NCI-H510A (cell line): ENCODE data around the gene TANGO2.

Source experiments
- DNase-seq: peaks from one replicate; lab custom pipeline; 2025; lab: John Stamatoyannopoulos, UW

The TANGO2 gene

DNA sequence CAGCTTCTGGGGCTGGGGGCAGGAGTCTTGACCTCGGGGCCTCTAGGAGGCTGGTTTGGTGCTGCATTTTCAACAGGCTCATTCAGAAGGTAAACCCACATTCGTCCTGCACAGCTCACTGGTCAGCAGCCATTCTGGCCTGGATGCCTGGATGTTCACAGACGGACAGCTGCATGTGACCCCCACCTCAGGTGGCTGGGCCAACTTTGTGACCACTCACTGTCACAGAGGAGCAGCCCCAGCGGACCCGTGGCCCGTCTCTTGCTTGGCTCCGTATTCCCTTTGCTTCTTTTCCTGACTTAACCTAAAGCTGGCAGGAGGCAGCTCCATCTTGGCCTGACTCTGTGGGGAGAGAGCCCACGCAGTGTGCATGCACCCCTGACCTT, 67.3 kb downstream of the TANGO2 start:
- no peak for DNase-seq

DNA sequence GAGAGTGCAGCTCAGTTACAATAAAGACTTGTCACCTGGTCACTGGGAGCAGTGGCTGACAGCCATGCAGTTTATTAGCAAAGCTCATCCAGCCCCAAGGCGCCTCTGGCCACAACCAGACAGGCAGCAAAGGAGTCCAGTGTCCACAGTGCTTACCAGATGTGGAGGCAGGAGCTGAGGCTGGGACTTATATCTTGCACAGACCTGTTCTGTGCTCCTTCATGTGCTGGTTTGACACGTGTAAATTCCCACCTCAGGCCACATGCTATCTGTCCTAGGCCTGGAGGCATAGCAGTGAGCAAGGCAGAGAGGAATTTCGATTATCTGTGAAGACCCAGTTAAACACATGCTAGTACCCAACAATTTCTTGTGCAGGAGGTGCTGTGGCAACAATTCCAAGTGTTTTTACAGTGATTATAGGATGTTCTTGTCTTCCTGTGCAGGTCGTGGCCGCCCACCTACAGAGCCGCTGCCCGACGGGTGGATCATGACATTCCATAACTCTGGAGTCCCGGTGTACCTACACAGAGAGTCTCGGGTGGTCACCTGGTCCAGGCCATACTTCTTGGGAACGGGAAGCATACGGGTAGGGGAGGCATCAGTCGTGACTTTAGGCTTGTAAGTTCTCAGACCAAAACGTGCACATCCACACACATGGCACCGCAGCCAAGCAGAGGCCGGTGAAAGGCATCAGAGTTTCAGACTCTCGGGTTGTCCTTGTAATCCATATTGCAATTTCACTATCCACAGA, 68.5 kb downstream of the TANGO2 start:
- no peak for DNase-seq

DNA sequence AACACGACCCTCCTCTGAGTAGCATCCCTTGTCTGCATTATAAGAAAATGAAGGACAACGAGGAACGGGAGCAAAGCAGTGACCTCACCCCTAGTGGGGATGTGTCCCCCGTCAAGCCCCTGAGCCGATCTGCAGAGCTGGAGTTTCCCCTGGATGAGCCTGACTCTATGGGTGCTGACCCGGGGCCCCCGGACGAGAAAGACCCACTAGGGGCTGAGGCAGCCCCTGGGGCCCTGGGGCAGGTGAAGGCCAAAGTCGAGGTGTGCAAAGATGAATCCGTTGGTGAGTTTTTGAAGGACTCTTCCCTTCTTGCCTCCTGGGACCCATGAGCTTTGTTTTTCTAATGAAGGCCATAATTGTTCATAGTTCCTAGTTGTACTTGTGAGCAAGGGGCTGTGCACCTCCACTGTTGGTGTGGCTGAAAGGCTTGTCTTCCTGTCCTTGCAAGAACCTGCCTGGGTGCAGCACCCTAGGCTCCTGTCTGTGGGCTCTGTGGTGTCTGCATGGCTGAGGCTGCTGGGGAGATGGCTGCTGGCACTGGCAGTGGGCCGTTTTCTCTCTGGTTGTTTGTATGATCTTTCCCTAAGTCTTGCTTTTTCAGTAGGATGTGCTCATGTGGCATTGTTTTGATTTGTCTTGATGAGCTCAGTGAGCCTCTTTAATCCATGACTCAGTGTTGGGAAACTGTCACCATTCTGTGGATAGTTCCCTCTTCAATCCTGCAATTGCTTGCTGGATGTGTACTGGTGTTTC, 69.2 kb downstream of the TANGO2 start:
- no peak for DNase-seq

DNA sequence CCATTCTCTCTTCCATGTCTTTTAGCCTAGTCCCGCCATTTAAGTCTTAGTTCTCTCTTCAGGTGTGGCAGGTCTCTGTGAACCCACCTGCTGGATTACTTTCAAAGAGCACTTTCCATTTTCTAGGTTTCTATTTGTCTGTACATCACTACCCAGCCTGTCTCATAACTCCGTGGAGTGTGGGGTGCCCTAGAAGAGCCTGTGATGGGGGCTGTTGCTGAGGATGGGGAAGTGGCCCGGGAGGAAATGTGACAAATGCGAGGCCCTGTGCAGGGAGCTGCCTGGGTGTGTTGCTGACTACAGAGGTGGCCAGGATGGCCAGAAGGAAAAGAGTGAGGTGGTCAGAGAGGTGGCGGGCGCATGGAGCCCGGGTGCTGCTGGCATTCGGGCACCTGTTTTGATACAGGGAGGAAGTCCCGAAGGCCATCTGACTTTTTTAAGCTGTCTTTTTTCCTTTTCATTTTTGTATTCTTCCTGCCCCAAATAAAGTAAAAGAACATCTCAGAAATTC, 69.9 kb downstream of the TANGO2 start:
- no peak for DNase-seq

DNA sequence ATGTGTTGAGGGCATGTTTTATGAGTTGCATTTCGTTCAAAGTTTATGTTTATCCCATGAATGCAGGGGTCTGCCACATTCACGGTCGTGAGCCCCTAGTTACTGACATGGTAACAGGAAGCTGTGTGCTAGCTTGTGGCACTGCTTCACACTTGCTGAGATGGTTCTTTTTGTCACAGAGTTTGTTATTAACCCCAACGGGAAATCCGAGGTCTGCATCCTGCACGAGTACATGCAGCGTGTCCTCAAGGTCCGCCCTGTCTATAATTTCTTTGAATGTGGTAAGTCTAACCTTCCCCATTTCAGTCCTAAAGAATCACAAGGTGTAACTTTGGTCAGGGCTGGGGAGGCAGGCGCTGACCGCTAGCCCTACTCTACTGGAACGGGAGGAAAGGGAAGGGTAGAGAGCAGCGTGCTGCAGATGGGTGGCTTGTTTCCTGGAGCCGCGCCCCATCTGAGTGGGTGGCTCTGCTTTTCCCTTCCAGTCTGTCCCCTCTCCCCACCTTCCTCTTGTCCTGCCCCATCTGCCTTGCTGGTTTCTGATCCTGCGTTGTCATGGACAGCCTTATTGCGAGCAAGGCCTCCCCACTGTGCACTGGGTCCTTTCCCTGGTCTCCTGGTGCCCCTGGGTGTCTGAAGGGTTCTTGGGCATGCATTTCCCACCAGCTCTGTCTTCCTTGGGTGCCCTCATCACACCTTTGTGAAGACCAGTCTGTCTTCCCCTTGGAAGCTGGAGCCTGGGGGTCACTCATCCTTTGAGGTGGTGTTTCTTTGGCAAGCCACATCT, 71.0 kb downstream of the TANGO2 start:
- no peak for DNase-seq

DNA sequence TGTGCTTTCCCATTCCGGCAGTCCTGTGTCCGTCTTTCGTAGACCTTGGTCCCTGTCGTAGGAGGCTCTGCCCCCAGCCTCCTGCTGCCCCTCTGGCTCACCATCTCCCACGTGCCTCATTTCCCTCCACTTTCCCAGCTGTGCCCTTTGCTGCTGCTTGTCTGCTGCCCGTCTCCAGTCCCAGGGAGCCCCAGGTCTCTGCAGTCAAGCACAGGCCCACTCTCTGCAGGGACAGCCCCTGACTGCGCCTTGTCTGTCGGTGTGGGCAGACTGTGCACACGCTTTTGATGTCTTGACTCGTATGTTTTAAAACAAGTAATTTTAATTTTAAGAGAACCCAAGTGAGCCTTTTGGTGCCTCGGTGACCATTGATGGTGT, 71.6 kb downstream of the TANGO2 start:
- no peak for DNase-seq

DNA sequence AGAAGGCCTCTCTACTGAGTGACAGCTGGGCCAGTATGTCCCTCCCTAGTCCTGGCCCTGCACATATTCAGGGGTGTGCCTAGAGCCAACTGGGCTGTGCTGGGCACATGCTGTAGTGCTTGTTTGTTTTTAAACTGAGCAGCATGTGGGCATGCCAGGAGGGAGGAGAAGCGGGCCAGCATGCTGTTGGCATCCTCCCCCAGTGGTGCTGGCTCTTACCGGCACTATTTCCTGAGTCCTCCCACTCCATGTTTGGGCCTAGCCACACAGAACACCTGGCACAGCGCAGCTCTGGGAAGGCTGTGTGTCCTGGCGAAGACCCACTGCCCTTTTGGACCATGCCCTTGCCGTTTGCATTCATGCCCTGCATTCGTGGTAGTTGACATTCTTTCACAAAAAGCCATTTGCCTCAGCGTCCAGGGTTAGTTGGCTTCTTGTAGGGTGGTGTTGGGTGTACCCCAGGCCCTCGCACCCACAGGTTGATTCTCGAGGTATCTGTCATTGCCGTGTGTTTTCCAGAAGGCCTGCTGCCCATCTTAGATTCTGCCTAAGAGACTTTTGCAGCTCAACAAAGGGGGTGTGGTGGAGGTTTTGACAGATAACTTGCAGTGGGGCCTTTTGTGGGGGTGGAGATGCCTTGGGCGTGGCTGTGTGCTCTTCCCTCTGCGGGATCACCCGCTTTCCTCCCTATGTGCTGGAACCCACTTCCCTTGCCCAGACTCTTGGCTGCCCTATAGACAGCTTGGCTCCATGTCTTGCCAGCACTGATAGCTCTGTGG, 72.7 kb downstream of the TANGO2 start:
- DNase-seq, result no peak

DNA sequence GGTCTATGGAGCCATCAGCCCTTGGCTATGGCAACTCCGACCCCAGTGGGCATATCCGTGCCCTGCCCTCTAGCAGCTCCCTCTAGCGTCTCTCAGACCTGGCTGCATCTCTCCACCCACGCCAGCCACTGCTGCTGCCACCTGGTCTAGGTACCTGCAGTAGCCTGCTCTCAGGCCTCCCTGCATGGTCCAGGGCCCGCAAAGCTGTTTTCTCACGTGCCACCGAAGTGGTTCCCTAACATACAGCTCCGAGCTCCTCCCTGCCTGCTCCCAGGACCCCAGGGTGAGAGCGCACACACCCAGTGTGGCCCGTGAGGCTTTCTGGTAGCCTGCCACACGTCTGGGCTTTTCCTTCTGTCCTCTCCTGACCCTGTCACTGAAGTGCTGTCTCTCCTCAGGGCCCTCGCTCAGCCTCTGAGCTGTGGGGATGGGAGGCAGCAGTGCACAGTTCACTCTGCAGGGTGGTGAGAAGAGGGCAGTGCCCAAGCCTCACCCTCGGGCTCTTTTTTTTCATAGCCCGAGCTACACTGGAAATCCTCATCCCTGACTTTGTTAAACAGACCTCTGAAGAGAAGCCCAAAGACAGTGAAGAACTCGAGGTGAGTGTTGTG, 73.4 kb downstream of the TANGO2 start:
- DNase-seq, result no peak

DNA sequence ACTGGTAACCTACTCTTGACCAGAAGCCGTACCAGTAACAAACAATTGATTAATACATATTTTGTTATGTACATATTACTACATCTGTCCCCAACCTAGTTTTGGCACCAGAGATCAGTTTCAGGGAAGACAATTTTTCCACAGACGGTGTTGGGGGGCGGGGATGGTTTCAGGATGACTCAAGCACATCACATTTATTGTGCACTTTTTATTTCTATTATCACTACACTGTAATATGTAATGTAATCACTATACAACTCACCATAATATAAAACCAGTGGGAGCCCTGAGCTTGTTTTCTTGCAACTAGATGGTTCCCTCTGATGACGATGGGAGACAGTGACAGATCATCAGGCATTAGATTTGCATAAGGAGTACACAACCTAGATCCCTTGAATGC, 74.6 kb downstream of the TANGO2 start:
- no peak for DNase-seq

DNA sequence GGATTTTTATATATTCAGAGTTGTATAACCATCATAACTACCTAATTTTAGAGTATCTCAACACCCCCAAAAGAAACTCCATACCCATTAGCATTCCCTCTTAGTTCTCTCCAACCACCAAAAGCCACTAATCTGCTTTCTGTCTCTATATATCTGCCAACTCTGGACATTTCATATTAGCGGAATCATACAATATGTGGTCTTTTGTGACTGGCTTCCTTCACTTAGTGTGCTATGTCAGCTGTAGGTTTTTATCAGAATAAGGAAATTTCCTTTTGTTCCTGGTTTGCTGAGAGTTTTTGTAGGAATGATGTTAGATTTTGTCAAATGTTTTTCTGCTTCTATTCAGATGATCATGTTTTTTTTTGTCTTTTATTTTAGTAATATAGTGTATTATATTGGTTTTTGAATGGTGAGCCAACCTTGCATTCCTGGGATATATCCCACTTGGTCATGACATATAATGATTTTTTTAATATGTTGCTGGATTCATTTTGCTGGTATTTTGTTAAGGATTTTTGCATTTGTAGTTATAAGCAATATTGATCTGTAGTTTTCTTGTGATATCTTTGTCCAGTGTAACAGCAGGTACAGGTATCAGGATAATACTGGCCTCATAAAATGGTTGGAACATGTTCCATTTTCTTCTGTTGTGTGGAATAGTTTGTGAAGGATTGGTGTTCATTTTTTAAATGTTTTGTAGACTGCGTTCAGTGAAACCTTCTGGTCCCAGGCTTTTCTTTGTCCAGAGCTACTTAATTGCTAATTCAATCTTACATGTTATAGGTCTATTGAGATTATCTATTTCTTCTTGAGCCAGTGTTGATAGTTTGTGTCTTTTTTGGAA, 75.9 kb downstream of the TANGO2 start:
- no peak for DNase-seq

DNA sequence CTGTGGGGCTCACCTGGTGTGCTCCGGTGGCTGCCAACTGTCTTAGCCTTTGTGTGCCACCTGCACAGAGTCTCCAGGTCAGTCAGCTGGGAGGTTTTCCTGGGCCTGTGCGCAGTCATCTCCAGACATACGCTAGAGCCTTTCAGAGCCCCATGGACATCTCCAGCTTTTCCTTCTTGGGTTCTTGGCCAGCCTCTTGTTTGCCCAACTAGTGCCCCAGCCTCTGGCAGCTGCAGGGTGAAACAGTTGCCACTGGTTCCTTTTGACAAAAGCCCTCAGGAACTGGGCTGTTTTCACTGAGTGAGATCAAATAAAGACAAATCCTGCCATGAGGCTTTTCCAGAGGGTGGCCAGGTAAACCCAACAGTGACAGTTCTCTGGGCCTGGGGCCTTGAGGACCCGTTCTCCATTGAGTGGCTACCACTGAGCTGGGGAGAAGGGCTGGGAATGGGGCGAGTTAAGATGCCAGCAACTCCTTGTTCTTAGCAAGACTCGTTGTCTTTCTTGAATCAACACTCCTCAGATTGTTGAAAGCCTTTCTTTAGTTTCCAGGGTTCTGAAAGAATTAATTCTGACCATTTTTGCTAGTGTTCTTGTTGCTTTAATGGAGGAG, 78.3 kb downstream of the TANGO2 start:
- no peak for DNase-seq

DNA sequence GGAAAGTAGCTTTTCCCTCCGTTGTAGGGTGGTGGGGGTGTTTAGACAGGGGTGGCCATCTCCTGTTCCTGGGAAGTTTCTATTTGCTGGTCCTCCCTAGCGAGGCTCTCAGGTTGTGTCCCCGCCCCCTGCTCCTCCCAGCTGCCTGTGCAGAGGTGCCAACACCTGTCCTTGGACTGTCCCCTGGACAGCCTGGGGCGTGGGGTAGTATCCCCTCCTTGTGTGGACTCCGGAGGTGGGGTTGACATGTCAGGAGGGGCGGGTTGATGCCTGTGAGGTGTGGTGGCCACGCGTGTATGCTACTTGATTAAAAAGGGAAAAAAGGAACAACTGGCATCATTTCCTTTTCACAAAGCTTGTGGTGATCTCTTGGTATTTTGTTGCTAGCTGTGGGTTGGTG, 80.7 kb downstream of the TANGO2 start:
- DNase-seq, result no peak

DNA sequence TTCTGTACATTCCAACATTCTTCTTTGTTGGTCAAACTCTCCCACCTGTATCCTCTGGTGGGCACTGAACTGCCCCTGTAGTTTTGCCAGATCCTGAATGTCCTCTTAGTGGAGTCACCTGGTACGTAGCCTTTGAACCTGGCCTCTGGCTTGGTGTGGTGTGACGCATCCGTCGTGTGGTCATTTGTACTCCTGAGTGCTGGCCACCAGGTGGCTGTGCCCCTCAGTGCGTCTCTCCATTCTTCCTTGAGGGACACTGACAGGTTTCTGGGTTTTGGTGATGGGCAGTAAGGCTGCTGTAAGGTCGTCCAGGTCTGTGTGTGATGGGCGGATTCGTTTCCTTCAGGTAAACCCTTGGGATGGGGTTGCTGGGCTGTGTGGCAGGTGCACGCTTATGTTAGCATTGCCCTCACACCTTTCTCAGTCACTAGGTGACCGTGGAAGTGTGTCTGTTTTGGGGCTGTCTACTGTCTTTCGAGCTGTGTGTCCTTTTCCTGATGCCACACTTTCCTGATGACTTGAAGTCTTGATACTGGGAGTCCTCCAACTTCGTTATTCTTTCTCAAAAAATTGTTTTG, 81.4 kb downstream of the TANGO2 start:
- no peak for DNase-seq

DNA sequence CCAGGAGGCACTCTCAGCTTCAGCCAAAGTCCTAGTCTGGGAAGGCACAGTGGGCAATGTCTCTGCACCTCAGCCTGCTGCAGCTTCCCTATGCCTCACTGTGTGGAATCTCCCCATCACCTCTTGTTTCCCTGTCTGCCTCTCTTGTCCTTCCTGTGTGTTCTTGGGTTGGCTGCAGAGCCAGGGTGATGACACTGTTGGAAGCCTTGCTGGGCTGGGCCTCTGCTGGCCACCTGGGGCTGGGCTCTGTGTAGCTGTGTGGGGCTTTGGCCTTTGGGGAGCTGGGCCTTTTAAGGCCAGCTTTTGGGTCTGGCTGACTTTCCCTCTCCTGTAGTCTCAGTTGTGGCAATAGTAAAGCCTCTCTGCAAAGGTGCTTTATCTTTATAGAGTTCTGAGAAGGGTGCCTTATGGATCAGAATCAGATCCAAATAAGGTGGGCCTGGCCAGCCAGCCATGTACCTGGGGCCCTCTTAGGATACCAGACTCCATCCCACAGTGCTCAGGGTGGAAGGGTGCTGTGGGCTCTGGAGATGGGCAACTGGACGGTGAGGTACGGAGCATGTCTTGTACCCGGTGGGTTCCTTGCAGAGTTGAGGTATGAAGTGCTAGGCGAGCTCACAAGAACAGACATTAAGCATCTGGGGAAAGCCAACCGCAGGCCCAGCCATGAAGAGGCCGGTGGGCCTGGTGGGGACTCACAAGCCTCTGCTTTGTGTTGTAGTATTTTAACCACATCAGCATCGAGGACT, 84.7 kb downstream of the TANGO2 start:
- no peak for DNase-seq

DNA sequence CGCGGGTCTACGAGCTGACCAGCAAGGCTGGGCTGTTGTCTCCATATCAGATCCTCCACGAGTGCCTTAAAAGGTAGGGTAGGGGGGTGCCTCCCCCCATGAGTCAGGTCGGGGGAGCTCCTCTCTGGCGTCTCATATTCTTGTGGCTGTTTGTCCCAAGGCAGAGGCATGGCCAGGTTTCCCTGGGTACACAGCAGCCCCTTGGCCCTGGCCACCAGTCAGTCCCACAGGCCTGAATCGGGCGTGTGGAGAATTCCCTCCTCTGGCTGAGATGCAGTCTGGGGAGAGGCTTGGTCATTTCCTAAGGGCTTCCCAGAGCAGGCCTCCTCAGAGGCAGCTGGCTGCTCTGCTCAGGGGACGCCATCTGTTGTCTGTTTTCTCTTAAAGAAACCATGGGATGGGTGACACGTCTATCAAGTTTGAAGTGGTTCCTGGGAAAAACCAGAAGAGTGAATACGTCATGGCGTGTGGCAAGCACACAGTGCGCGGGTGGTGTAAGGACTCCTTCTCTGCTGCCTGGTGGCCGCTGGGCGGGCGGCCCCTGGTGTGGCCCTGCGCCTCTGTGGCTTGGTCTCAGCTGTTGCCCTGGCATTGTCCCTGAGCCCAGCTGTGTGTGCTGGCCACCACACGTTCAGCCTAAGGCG, 85.4 kb downstream of the TANGO2 start:
- DNase-seq, result no peak

DNA sequence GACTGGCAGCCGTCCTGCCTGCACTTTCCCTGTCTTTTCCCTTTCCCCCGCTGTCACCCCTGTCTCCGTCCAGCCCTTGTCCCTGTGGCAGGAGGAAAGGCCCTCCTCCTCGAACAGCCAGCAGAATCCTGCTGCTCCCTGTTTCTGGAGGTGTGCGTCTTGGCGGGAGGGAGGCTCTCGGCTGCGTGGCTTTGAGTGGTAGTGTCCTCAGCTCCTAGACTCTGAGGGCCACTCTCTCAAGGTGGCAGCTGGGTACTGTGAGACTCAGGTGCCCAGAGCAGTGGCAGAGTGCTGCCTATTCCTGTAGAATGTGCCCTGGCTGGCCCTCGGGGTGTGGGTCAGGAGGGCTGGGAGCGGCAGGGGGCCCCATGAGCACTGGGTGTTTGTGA, 85.9 kb downstream of the TANGO2 start:
- DNase-seq, result no peak

DNA sequence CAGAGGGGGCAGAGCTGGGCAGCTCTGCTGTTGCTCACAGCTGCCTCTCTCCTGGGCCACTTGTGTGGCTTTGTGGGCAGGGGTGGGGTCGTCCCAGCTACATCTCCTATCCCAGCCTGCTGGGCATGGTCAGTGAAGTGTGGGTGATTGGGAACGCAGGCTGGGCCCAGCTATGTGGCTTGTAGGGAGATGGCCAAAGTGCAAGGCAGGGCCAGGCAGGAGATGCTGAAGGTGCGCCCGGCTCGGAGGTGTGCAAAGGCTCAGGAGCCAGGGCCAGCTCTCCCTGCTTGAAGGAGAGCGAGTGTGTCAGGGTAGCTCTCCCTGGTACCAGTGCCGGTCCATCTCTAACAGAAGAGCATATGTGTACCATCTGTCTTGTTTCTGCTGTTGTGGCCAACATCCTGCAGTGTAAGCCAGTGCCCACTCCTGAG, 86.6 kb downstream of the TANGO2 start:
- no peak for DNase-seq

DNA sequence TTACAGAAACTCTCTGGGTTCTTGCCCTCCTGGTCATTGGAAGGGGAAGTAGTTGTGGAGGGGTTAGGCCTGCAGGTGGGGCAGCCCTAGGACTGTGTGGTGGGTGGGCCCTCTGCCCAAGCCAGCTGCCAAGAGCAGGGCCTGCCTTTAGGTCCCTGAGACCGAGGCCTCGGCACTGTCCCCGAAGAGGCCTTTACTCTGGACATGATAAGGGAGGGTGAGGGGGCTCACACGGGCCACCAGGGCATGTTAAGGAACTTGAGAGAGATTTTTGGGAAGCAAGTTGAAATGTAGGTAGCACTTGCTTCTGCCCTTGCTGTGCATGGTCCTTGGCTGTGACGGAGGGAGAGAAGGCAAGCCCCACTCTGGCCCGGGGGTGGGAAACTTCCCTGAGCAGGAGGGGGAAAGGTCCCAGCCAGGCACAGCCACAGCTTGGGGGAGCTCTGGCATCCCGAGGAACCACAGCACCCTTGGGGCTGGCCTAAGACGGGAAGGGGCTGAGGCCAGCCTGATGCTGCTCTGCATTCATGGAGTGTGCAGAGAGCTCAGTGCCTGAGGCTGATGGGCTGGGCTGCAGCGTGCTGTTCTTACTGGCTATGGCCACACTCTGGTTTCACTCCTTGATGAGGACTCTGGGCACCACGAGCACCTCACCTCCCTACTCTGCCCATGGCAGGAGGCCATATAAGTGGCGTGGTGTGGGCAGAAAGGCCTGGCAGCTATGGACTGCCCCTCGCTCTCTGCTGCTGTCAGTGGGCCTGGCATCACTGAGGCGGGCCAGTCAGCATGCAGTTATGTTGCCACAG, 87.2 kb downstream of the TANGO2 start:
- no peak for DNase-seq
